Measurements from ENCODE around the gene SYNJ2.

Gene SYNJ2

DNA sequence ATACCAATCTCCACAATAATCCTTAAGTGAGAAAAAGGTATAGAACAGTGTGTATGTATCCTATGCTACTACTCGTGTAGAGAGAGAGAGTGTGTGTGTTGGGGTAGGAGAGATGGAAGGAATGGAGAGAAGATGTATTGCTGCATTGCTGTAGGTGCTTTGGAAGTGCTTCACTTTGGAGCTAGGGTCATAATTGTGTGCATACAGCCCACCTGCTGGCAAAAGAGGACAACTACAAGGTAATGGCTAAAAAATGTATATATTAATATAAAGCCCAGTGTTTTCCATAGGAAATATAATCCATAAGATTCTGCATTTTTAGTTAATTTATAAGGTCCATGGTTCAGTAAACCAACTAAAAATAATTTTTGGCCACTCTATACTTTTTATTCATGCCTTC is 150.3 kb downstream of the SYNJ2 start:
- peak; percentile 43 for DNase-seq (ENCODE audit: low spot score)

DNA sequence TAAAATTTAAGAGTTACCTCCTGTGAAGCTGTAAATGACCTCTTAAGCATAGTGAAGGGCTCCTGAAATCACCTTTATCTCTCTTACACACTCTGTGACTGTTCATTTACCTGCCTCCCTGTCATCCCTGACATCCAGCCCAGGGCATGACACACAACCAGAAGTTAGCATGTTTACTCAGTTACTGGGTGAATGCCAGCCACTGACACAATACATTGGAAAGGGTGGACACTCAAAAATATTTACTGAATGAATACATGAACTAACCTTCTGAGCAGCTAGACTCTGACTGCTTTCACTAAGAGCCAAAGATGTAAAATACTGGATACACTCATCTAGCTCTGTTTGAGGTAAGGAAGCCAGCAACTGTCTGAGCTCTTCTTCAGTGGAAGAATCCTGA is 161.1 kb downstream of the SYNJ2 start:
- no peak for DNase-seq (ENCODE audit: low spot score)

DNA sequence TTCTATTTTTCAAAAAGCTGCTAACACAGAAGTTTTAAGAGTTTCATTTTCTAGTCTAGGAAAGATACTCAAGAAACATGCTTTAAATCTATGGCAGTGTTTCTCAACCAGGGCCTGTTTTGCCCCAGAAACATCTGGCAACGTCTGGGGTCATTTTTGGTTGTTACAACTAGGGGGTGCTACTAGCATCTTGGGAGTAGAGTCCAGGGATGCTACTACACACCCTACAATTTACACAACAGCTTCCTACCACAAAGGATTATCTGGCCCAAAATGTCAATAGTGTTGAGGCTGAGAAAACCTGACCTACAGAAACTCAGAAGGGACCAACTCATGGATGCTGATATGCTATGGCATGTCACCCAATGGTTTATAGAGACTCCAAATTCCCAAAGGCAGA is 162.0 kb downstream of the SYNJ2 start:
- DNase-seq (ENCODE audit: low spot score) = peak; percentile 13

Measured in germinal center (tissue), 1 donor.